Muscle of back (tissue), 11 donors: Measurements from ENCODE around the gene CD300LD. TPM values are rescaled to one million over a fixed set of nuclear protein-coding genes. Genes with fewer than 3 reads are reported as not detected.

Experiments used
- DNase-seq, 3 donors: peaks; one replicate each; pipeline versions ENCODE4 v3.0.0 to v3.0.0-alpha.2; 2013
- polyA plus RNA-seq, 10 donors: library from polyadenylated mRNA; unstranded; fragments of 120-200 nt; gene quantifications; one replicate each; pipeline ENCODE4 v1.2.1, GENCODE V29; 2013; ENCODE audit not compliant: insufficient read length in 10 of 10

CD300LD gene
- polyA plus RNA-seq, 10 donors: not detected

- DNase-seq: no peak
These were observed 46.9 kb downstream of the CD300LD start for GRCh38 chr17:74544991-74545842.

GRCh38 chr17:74543891-74544760, 48.0 kb downstream of the CD300LD start:
- DNase-seq: no peak

- no peak for DNase-seq
These were observed 48.7 kb downstream of the CD300LD start for GRCh38 chr17:74543406-74543805.

- no peak for DNase-seq
These were observed 49.2 kb downstream of the CD300LD start for GRCh38 chr17:74542727-74543383.

- DNase-seq: no peak
These were observed 49.9 kb downstream of the CD300LD start for GRCh38 chr17:74542166-74542565.

- DNase-seq: no peak
These were observed 50.6 kb downstream of the CD300LD start for GRCh38 chr17:74541176-74542111.

- DNase-seq: no peak
These were observed 52.7 kb downstream of the CD300LD start for GRCh38 chr17:74539281-74539820.

GRCh38 chr17:74536890-74537289, 55.2 kb downstream of the CD300LD start:
- no peak for DNase-seq

- peak in 1 of 3 donors; percentile 36 for DNase-seq
These were observed 60.0 kb downstream of the CD300LD start for GRCh38 chr17:74532115-74532514.

GRCh38 chr17:74531231-74531761, 60.8 kb downstream of the CD300LD start, which contains the start of gene CD300LB:
Gene CD300LB (minus strand): TSS chr17:74531475. CDS start chr17:74531350, 125 bp downstream.
- DNase-seq: no peak

GRCh38 chr17:74530831-74531150, 61.3 kb downstream of the CD300LD start:
- no peak for DNase-seq

Other genes starting within 250 kb of the CD300LD start
- gene BTBD17, start 230.4 kb downstream of the CD300LD start, polyA plus RNA-seq: under 1 TPM in 8 of 10 donors, not detected in 2; 0.09 to 0.24 (median 0.15) TPM
- under 1 TPM in 6 of 10 donors, not detected in 4; 0.17 to 0.53 (median 0.41) TPM for gene GPR142, start 224.8 kb downstream of the CD300LD start, polyA plus RNA-seq
- gene GPRC5C, start 160.2 kb downstream of the CD300LD start, polyA plus RNA-seq: 10 to 100 TPM; 19.5 to 33.8 (median 27.4) TPM
- gene CD300A, start 125.6 kb downstream of the CD300LD start, polyA plus RNA-seq: 1 to 10 TPM; 1.8 to 3.5 (median 2.2) TPM
- gene CD300LB, start 60.8 kb downstream of the CD300LD start, polyA plus RNA-seq: under 1 TPM in 7 of 10 donors, not detected in 3; 0.09 to 0.32 (median 0.20) TPM
- gene CD300C, start 46.2 kb downstream of the CD300LD start, polyA plus RNA-seq: 1 to 10 TPM in 1 of 10 donors, under 1 TPM in 8, not detected in 1; 0.34 to 1.1 (median 0.48) TPM
- gene CD300H, start 24.8 kb downstream of the CD300LD start, polyA plus RNA-seq: under 1 TPM in 1 of 10 donors, not detected in 9; 0.35 TPM
- under 1 TPM; 0.04 to 0.84 (median 0.25) TPM for gene CD300E, start 31.5 kb upstream of the CD300LD start, polyA plus RNA-seq
- gene CD300LF, start 120.6 kb upstream of the CD300LD start, polyA plus RNA-seq: under 1 TPM; 0.16 to 0.65 (median 0.35) TPM
- gene RAB37, start 145.0 kb upstream of the CD300LD start, polyA plus RNA-seq: 1 to 10 TPM in 8 of 10 donors, under 1 TPM in 2; 0.38 to 2.6 (median 1.5) TPM
- 10 to 100 TPM in 1 of 10 donors, 1 to 10 TPM in 9; 4.9 to 13.4 (median 8.9) TPM for gene NHERF1, start 156.3 kb upstream of the CD300LD start, polyA plus RNA-seq
- 10 to 100 TPM; 28.4 to 40.0 (median 33.4) TPM for gene NAT9, start 184.1 kb upstream of the CD300LD start, polyA plus RNA-seq